HG02981 (cell line): ENCODE results near the gene MAP3K21.

Experiments used
- ATAC-seq: cut with Tn5 transposase; IDR thresholded peaks from one replicate; pipeline ENCODE4 v1.9.1; 2021; ENCODE audit warnings: mild to moderate bottlenecking, moderate library complexity; ENCODE audit not compliant: unreplicated experiment

Gene MAP3K21

DNA sequence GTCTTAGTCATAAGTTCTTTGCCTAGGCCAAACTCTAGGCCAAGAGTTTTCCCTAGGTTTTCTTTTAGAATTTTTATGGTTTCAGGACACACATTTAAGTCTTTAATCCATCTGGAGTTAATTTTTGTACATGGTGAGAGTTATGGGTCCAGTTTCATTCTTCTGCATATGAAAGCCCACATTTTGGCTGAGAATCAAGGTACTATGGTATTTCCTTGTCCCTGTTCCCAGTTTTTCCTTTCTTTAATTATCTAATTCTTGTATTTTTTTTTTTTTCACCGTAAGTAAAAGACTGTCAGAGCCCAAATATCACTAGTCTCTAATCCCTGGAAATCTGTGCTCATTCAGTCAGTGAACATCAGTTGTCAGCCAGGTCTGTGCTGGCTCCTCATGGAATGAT, 105.4 kb downstream of the MAP3K21 start:
- no peak for ATAC-seq

GRCh38 chr1:233433436-233434210, 106.1 kb downstream of the MAP3K21 start:
- ATAC-seq: no peak
